Sigmoid colon (tissue), 7 donors: ENCODE data around the gene CLDN7. TPM values are rescaled to one million over a fixed set of nuclear protein-coding genes. Genes with fewer than 3 reads are reported as not detected.

ENCODE experiments used
- DNase-seq: peaks from one replicate; pipeline ENCODE4 v3.0.0-alpha.2; 2019
- H3K27ac ChIP-seq, 4 donors: fragments of 200-600 bp; sonication (generic); one replicate each; pipeline ENCODE4 v1.5.1; 2016 to 2019; ENCODE audit warnings: mild to moderate bottlenecking in 1 of 4
- H3K27me3 ChIP-seq, 3 donors: fragments of 200-600 bp; sonication (generic); one replicate each; pipeline ENCODE4 v1.5.1; 2019; ENCODE audit warnings: mild to moderate bottlenecking in 1 of 3
- H3K36me3 ChIP-seq, 4 donors: fragments of 200-600 bp; sonication (generic); one replicate each; pipeline ENCODE4 v1.5.1; 2016 to 2019
- H3K4me1 ChIP-seq, 4 donors: fragments of 200-600 bp; sonication (generic); one replicate each; pipeline ENCODE4 v1.5.1; 2017 to 2019
- H3K4me3 ChIP-seq, 4 donors: fragments of 200-600 bp; sonication (generic); one replicate each; pipeline ENCODE4 v1.5.1; 2017 to 2019; ENCODE audit warnings: mild to moderate bottlenecking in 2 of 4, moderate library complexity in 1 of 4
- H3K9me3 ChIP-seq, 4 donors: fragments of 200-600 bp in 3 of 4; sonication (generic) in 3 of 4; one replicate each; pipeline versions ENCODE4 v1.5.1 to v1.6.1; 2013 to 2019
- CTCF ChIP-seq, 4 experiments: fragments of 450-650 bp in 3 of 4; fragments of 200-600 bp in 1 of 4; IDR thresholded peaks; one replicate each; pipeline ENCODE4 v1.5.1; 2016 to 2019; ENCODE audit warnings: antibody characterized with exemption in 4 of 4, mild to moderate bottlenecking in 3 of 4, moderate library complexity in 2 of 4
- EP300 ChIP-seq, 4 donors: sonication (generic); formaldehyde crosslinking; IDR thresholded peaks; one replicate each; pipeline ENCODE4 v1.6.1; 2017; ENCODE audit warnings: antibody characterized with exemption in 4 of 4
- POLR2A ChIP-seq, 2 donors: fragments of 450-650 bp; IDR thresholded peaks; one replicate each; pipeline ENCODE4 v1.6.1; 2016; ENCODE audit warnings: antibody characterized with exemption in 2 of 2, mild to moderate bottlenecking in 2 of 2, moderate library complexity in 2 of 2
- POLR2AphosphoS5 ChIP-seq, 4 donors: sonication (generic); formaldehyde crosslinking; IDR thresholded peaks; one replicate each; pipeline ENCODE4 v1.6.1; 2017; ENCODE audit warnings: antibody characterized with exemption in 4 of 4
- WGBS, 2 donors: extraction: QIAGEN DNeasy Blood & Tissue Kit; methylation state at CpG; one replicate each; pipeline ENCODE4 v1.1.7; 2013; 5-methylcytosine and 5-hydroxymethylcytosine counted together
- intact Hi-C: fragments of 100-400 bp; cut with DNase I; formaldehyde crosslinking; loops from one replicate; pipeline ENCODE4 v1.15.1; 2023
- polyA plus RNA-seq, 3 donors: library from polyadenylated mRNA; stranded (reverse); fragments of 200-250 nt; gene quantifications; one replicate each; pipeline ENCODE4 v1.2.3, GENCODE V29; 2013
- total RNA-seq, 4 donors: library from RNA; depleted of rRNA; stranded (reverse); fragments of >200 nt; gene quantifications; one replicate each; pipeline ENCODE4 v1.1.0, GENCODE V29; 2016
- donor health status: healthy with polysubstance abuse.
- donor health status: Bipolar disorder and iron deficiency.
- donor health status: healthy.

Gene CLDN7
- total and polyA plus RNA-seq, 7 donors, result 1.1 to 963 (median 91.7) TPM; not detected in 1

- Histone ChIP-seq H3K4me1 (peaks cover 0 to 56% (median 46%) of the 10 kb centered on the region in 4 donors), H3K36me3 (peaks cover 26 to 33% (median 28%) of the 10 kb centered on the region in 4 donors), H3K27me3 (no peaks in the 10 kb centered on the region), H3K9me3 (no peaks in the 10 kb centered on the region), H3K4me3 (no peak overlapping the region), H3K27ac (peak overlapping the region; percentile 93 to 98 (median 96))
- TF ChIP-seq CTCF (IDR thresholded peaks at IDR 0.05), result no peak
- TF ChIP-seq POLR2A (IDR thresholded peaks at IDR 0.05), result no peak
- TF ChIP-seq POLR2AphosphoS5 (IDR thresholded peaks at IDR 0.05), result no peak
- intact Hi-C loops, result no loop called here
- no peak for DNase-seq
- 83 to 95% methylated on average over 16 of the region's 16 CpGs for WGBS, 2 donors
These were observed 22.6 kb upstream of the CLDN7 start for GRCh38 chr17:7284911-7285310.

GRCh38 chr17:7283471-7284216 lies 21.4 kb upstream of the CLDN7 start:
- peak in 1 of 4 experiments; percentile 0 for TF ChIP-seq CTCF (IDR thresholded peaks at IDR 0.05)
- TF ChIP-seq POLR2AphosphoS5 (IDR thresholded peaks at IDR 0.05), result no peak
- Histone ChIP-seq H3K9me3 (no peaks in the 10 kb centered on the region), H3K36me3 (peaks cover 26 to 33% (median 28%) of the 10 kb centered on the region in 4 donors), H3K4me1 (peaks cover 0 to 56% (median 46%) of the 10 kb centered on the region in 4 donors), H3K27me3 (no peaks in the 10 kb centered on the region), H3K4me3 (peak overlapping the region; percentile 53 to 83 (median 68)), H3K27ac (peak overlapping the region; percentile 93 to 98 (median 96))
- 87 to 88% methylated on average over 18 of the region's 18 CpGs for WGBS, 2 donors
- intact Hi-C loops, result no loop called here
- no peak for DNase-seq

GRCh38 chr17:7282752-7283321 lies 20.6 kb upstream of the CLDN7 start:
- H3K27ac ChIP-seq, result peak overlapping the region; percentile 93 to 98 (median 96)
- intact Hi-C loops, result no loop called here

GRCh38 chr17:7281953-7282751 lies 19.9 kb upstream of the CLDN7 start:
- Histone ChIP-seq H3K27me3 (no peaks in the 10 kb centered on the region), H3K27ac (peak overlapping the region; percentile 93 to 98 (median 96)), H3K4me1 (peaks cover 0 to 56% (median 46%) of the 10 kb centered on the region in 4 donors), H3K36me3 (peaks cover 26 to 33% (median 27%) of the 10 kb centered on the region in 4 donors), H3K4me3 (peak overlapping the region; percentile 53 to 83 (median 68)), H3K9me3 (no peaks in the 10 kb centered on the region)
- whole genome bisulfite sequencing, 2 donors, result 1 to 4% methylated on average over 43 of the region's 43 CpGs
- intact Hi-C loops, result loop anchor here (2.0 kb wide), 2 partner anchors 29 to 71 kb away; partner anchors contain the start of genes ELP5 and KCTD11
- peak; percentile 87 for DNase-seq
- peak; percentile 44 to 73 (median 71) for TF ChIP-seq POLR2AphosphoS5 (IDR thresholded peaks at IDR 0.05)
- peak in 1 of 2 donors; percentile 35 for TF ChIP-seq POLR2A (IDR thresholded peaks at IDR 0.05)
- peak in 3 of 4 donors; percentile 32 to 49 (median 43) for TF ChIP-seq EP300 (IDR thresholded peaks at IDR 0.05)
- TF ChIP-seq CTCF (IDR thresholded peaks at IDR 0.05), result no peak

More at GRCh38 chr17:7282752-7283321, 20.6 kb upstream of the CLDN7 start:
- Histone ChIP-seq H3K9me3 (no peaks in the 10 kb centered on the region), H3K4me3 (peak overlapping the region; percentile 53 to 83 (median 68)), H3K4me1 (peaks cover 0 to 56% (median 46%) of the 10 kb centered on the region in 4 donors), H3K36me3 (peaks cover 26 to 33% (median 28%) of the 10 kb centered on the region in 4 donors), H3K27me3 (no peaks in the 10 kb centered on the region)
- TF ChIP-seq CTCF (IDR thresholded peaks at IDR 0.05), result peak in 2 of 4 experiments; percentile 11 to 49
- no peak for TF ChIP-seq POLR2A (IDR thresholded peaks at IDR 0.05)
- no peak for TF ChIP-seq EP300 (IDR thresholded peaks at IDR 0.05)
- TF ChIP-seq POLR2AphosphoS5 (IDR thresholded peaks at IDR 0.05), result peak in 2 of 4 donors; percentile 30 to 58
- peak; percentile 78 for DNase-seq
- WGBS, 2 donors, result 52 to 56% methylated on average over 6 of the region's 6 CpGs
